ENCODE results near the gene PRRG3. TPM values are rescaled to one million over a fixed set of nuclear protein-coding genes. Genes with fewer than 3 reads are reported as not detected.

PRRG3 gene
- total RNA-seq, 1 experiment from 2014 or later: not detected

- no peaks in the 10 kb centered on the region for H3K9me3 ChIP-seq (ENCODE audit: control insufficient read depth in 1 of 2, insufficient read depth in 1 of 2, low read depth in 1 of 2, low read length in 2 of 2)
- no peak overlapping the region for H3K27ac ChIP-seq (ENCODE audit: low read depth, low read length)
- no peaks in the 10 kb centered on the region for H3K9me2 ChIP-seq (ENCODE audit: insufficient read depth)
- H2AFZ ChIP-seq (ENCODE audit: low read depth, low read length, poor library complexity, severe bottlenecking): no peak overlapping the region
- no peak overlapping the region for H3K4me2 ChIP-seq (ENCODE audit: low read length)
- H3K4me3 ChIP-seq (replicated peaks in 1 of 2; ENCODE audit: low read depth in 1 of 2, low read length in 2 of 2): no peak overlapping the region
- no peaks in the 10 kb centered on the region for H4K20me1 ChIP-seq (ENCODE audit: insufficient read depth)
- no TSS peak for BruUV-seq (replicated peaks)
- DNase-seq (ENCODE audit: low read depth, low spot score) (no peak), ATAC-seq (no peak)
- H3K79me2 ChIP-seq (ENCODE audit: insufficient read depth, low read length): no peaks in the 10 kb centered on the region
- no peaks in the 10 kb centered on the region for H3K36me3 ChIP-seq (ENCODE audit: control insufficient read depth in 1 of 2, insufficient read depth in 2 of 2, low read length in 2 of 2)
- H3K9ac ChIP-seq (ENCODE audit: low read length): no peak overlapping the region
- ChIA-PET POLR2A (no interaction called here), RAD21 (ENCODE audit: low non-redundant PET in 1 of 2, low total read pairs in 2 of 2, uncharacterized antibody in 2 of 2, unreplicated experiment in 2 of 2) (no interaction called here), CTCF (no interaction called here)
- no peaks in the 10 kb centered on the region for H3K4me1 ChIP-seq (ENCODE audit: control insufficient read depth in 1 of 2, insufficient read depth in 2 of 2, low read length in 2 of 2)
- TF ChIP-seq YY1 (IDR thresholded peaks at IDR 0.05; ENCODE audit: extremely low read depth, insufficient replicate concordance, low read depth, low read length): no peak
- TF ChIP-seq SRF (IDR thresholded peaks at IDR 0.05; ENCODE audit: low read depth): no peak
- TF ChIP-seq SIN3A (IDR thresholded peaks at IDR 0.05; ENCODE audit: low read depth): no peak
- no peak for TF ChIP-seq TCF7L2 (IDR thresholded peaks at IDR 0.05; ENCODE audit: borderline replicate concordance, extremely low read depth, insufficient read depth, insufficient read length)
- no peak for TF ChIP-seq POLR2AphosphoS5 (IDR thresholded peaks at IDR 0.05; ENCODE audit: low read depth, low read length)
- no peak for TF ChIP-seq RAD21 (IDR thresholded peaks at IDR 0.05; ENCODE audit: low read depth)
- TF ChIP-seq CBX3 (IDR thresholded peaks at IDR 0.05; ENCODE audit: low read depth): no peak
- TF ChIP-seq EZH2phosphoT487 (IDR thresholded peaks at IDR 0.05; ENCODE audit: borderline replicate concordance): no peak
- TF ChIP-seq ZNF274 (IDR thresholded peaks at IDR 0.05; ENCODE audit: low read depth, low read length): no peak
- no peaks in the 10 kb centered on the region for H3K27me3 ChIP-seq (ENCODE audit: insufficient read depth, low read length)
- intact Hi-C loops (cut with micrococcal nuclease): no loop called here
Measured at GRCh38 chrX:151700581-151700980, 5.3 kb downstream of the PRRG3 start.

- BruUV-seq (replicated peaks): no TSS peak
- no peaks in the 10 kb centered on the region for H3K9me3 ChIP-seq (ENCODE audit: control insufficient read depth in 1 of 2, insufficient read depth in 1 of 2, low read depth in 1 of 2, low read length in 2 of 2)
- TF ChIP-seq, protein P1, sequence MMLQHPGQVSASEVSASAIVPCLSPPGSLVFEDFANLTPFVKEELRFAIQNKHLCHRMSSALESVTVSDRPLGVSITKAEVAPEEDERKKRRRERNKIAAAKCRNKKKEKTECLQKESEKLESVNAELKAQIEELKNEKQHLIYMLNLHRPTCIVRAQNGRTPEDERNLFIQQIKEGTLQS (IDR thresholded peaks at IDR 0.05): no peak
- TF ChIP-seq POLR2AphosphoS5 (IDR thresholded peaks at IDR 0.05; ENCODE audit: low read depth, low read length) (no peak), SIN3A (IDR thresholded peaks at IDR 0.05; ENCODE audit: low read depth) (no peak), ZFX (IDR thresholded peaks at IDR 0.05) (no peak), TCF7L2 (IDR thresholded peaks at IDR 0.05; ENCODE audit: borderline replicate concordance, extremely low read depth, insufficient read depth, insufficient read length) (no peak), JUND (IDR thresholded peaks at IDR 0.05) (no peak), CEBPB (IDR thresholded peaks at IDR 0.05; ENCODE audit: low read depth) (no peak), POLR2A (IDR thresholded peaks at IDR 0.05; ENCODE audit: borderline replicate concordance, extremely low read depth, insufficient read depth, insufficient read length) (no peak), YY1 (IDR thresholded peaks at IDR 0.05; ENCODE audit: extremely low read depth, insufficient replicate concordance, low read depth, low read length) (no peak), CBX3 (IDR thresholded peaks at IDR 0.05; ENCODE audit: low read depth) (no peak), EZH2 (IDR thresholded peaks at IDR 0.05) (no peak), RAD21 (IDR thresholded peaks at IDR 0.05; ENCODE audit: low read depth) (no peak)
- TF ChIP-seq, protein P2, sequence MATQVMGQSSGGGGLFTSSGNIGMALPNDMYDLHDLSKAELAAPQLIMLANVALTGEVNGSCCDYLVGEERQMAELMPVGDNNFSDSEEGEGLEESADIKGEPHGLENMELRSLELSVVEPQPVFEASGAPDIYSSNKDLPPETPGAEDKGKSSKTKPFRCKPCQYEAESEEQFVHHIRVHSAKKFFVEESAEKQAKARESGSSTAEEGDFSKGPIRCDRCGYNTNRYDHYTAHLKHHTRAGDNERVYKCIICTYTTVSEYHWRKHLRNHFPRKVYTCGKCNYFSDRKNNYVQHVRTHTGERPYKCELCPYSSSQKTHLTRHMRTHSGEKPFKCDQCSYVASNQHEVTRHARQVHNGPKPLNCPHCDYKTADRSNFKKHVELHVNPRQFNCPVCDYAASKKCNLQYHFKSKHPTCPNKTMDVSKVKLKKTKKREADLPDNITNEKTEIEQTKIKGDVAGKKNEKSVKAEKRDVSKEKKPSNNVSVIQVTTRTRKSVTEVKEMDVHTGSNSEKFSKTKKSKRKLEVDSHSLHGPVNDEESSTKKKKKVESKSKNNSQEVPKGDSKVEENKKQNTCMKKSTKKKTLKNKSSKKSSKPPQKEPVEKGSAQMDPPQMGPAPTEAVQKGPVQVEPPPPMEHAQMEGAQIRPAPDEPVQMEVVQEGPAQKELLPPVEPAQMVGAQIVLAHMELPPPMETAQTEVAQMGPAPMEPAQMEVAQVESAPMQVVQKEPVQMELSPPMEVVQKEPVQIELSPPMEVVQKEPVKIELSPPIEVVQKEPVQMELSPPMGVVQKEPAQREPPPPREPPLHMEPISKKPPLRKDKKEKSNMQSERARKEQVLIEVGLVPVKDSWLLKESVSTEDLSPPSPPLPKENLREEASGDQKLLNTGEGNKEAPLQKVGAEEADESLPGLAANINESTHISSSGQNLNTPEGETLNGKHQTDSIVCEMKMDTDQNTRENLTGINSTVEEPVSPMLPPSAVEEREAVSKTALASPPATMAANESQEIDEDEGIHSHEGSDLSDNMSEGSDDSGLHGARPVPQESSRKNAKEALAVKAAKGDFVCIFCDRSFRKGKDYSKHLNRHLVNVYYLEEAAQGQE (IDR thresholded peaks at IDR 0.05; ENCODE audit: low read depth): no peak
Measured at GRCh38 chrX:151701071-151701470, 5.8 kb downstream of the PRRG3 start.

More at GRCh38 chrX:151701071-151701470, 5.8 kb downstream of the PRRG3 start:
- ATAC-seq: no peak
- Histone ChIP-seq H3K4me1 (ENCODE audit: control insufficient read depth in 1 of 2, insufficient read depth in 2 of 2, low read length in 2 of 2) (no peaks in the 10 kb centered on the region), H3K79me2 (ENCODE audit: insufficient read depth, low read length) (no peaks in the 10 kb centered on the region), H3K4me2 (ENCODE audit: low read length) (no peak overlapping the region), H3K9me2 (ENCODE audit: insufficient read depth) (no peaks in the 10 kb centered on the region), H2AFZ (ENCODE audit: low read depth, low read length, poor library complexity, severe bottlenecking) (no peak overlapping the region), H4K20me1 (ENCODE audit: insufficient read depth) (no peaks in the 10 kb centered on the region), H3K27ac (ENCODE audit: low read depth, low read length) (no peak overlapping the region), H3K9ac (ENCODE audit: low read length) (no peak overlapping the region), H3K4me3 (replicated peaks in 1 of 2; ENCODE audit: low read depth in 1 of 2, low read length in 2 of 2) (no peak overlapping the region), H3K27me3 (ENCODE audit: insufficient read depth, low read length) (no peaks in the 10 kb centered on the region), H3K36me3 (ENCODE audit: control insufficient read depth in 1 of 2, insufficient read depth in 2 of 2, low read length in 2 of 2) (no peaks in the 10 kb centered on the region)
- intact Hi-C loops (cut with micrococcal nuclease): no loop called here
- DNase-seq (ENCODE audit: low read depth, low spot score): no peak
- CTCF ChIA-PET: no interaction called here
- RAD21 ChIA-PET (ENCODE audit: low non-redundant PET in 1 of 2, low total read pairs in 2 of 2, uncharacterized antibody in 2 of 2, unreplicated experiment in 2 of 2): no interaction called here
- POLR2A ChIA-PET: no interaction called here
